Transverse colon (tissue), 3 donors: Measurements from ENCODE around the gene ENTHD1.

Source experiments
- POLR2A ChIP-seq: fragments of 450-650 bp; IDR thresholded peaks from one replicate; pipeline ENCODE4 v1.6.1; 2016; ENCODE audit warnings: antibody characterized with exemption, mild to moderate bottlenecking, moderate library complexity
- TF ChIP-seq, protein P1 (sequence below), 5 experiments: fragments of 200-600 bp in 3 of 5; fragments of 450-650 bp in 2 of 5; sonication (generic) in 3 of 5; IDR thresholded peaks; 1 replicate in 2 of 5; 2 replicates in 3 of 5; pipeline ENCODE4 v1.5.1; 2016 to 2017; ENCODE audit warnings: antibody characterized with exemption in 5 of 5, inconsistent platforms in 3 of 5, mild to moderate bottlenecking in 2 of 5, moderate library complexity in 1 of 5

DNA sequence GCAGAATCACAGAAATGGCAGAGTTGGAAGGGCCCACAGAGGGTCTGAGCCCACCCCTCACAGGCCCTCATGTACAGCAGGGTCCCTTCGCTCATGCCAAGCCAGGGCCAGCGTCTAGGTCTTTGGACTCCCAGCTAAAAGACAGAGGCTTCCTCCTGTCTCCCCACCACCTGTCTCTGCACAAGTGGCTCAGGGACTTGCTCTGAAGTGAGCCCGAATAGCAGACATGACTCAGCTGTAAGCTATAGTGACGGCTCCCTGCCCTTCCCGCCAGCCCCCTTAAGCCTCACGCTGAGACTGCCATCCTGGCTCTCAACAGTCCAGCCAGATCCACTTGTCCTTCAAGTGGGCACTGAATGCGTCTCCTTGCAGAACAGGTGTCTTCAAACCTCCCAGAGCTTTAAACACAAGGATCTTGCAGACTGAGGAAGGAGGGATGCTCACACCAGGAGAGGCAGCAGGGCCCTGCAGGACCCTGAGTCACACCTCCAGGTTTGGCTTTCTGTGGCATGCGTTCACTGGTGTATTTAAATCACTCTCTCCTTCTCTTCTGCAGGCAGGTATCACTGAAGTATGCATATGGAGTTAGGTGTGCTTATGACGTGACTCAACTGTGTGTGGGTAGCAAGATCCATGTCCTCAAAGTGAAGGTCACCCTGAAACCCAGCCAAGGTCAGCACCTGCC lies 168.1 kb downstream of the ENTHD1 start:
- TF ChIP-seq, protein P1, sequence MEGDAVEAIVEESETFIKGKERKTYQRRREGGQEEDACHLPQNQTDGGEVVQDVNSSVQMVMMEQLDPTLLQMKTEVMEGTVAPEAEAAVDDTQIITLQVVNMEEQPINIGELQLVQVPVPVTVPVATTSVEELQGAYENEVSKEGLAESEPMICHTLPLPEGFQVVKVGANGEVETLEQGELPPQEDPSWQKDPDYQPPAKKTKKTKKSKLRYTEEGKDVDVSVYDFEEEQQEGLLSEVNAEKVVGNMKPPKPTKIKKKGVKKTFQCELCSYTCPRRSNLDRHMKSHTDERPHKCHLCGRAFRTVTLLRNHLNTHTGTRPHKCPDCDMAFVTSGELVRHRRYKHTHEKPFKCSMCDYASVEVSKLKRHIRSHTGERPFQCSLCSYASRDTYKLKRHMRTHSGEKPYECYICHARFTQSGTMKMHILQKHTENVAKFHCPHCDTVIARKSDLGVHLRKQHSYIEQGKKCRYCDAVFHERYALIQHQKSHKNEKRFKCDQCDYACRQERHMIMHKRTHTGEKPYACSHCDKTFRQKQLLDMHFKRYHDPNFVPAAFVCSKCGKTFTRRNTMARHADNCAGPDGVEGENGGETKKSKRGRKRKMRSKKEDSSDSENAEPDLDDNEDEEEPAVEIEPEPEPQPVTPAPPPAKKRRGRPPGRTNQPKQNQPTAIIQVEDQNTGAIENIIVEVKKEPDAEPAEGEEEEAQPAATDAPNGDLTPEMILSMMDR (IDR thresholded peaks at IDR 0.05): no peak
- TF ChIP-seq POLR2A: no peak
